HCT116 (cell line): ENCODE measurements around the gene ALDH16A1. TPM values are rescaled to one million over a fixed set of nuclear protein-coding genes. Genes with fewer than 3 reads are reported as not detected.

ENCODE experiments used
- ATAC-seq: fragments of 200-7000 bp; cut with Tn5 transposase; 2 replicates; pipeline ENCODE4 v1.9.1; 2020; ENCODE audit warnings: mild to moderate bottlenecking, moderate library complexity
- BruUV-seq: library from RNA; stranded (reverse); fragments of 400-500 nt; replicated peaks from 2 replicates; lab custom pipeline; 2021; lab: Mats Ljungman, UMichigan
- CTCF ChIA-PET: fragments of 300-600 bp; sonication (Branson Sonifier 250); formaldehyde crosslinking; loops from one replicate; lab custom pipeline; 2021; ENCODE audit warnings: antibody characterized with exemption; lab: Charles Lee
- POLR2A ChIA-PET: fragments of 300-600, 350-600 bp; sonication (Branson Sonifier 250); formaldehyde crosslinking; loops from one replicate; lab custom pipeline; 2021; ENCODE audit warnings: antibody characterized with exemption; lab: Charles Lee
- RAD21 ChIA-PET, 2 experiments: fragments of 300-600 bp; sonication (Branson Sonifier 250); formaldehyde crosslinking; loops; one replicate each; lab custom pipeline; 2023; ENCODE audit warnings: low total read pairs in 2 of 2; ENCODE audit not compliant: uncharacterized antibody in 2 of 2, unreplicated experiment in 2 of 2, low non-redundant PET in 1 of 2; lab: Charles Lee
- DNase-seq: peaks from one replicate; pipeline ENCODE4 v3.0.0-alpha.2; 2010; ENCODE audit warnings: low read depth, low spot score
- H2AFZ ChIP-seq: fragments of 200-600 bp; shearing (Covaris generic), sonication (generic); 2 replicates; pipeline ENCODE4 v1.6.1; 2017; ENCODE audit warnings: low read depth, mixed run types, mixed read lengths, antibody characterized with exemption, low read length; ENCODE audit not compliant: poor library complexity, severe bottlenecking
- H3K27ac ChIP-seq: 2 replicates; pipeline ENCODE4 v1.5.1; 2012; ENCODE audit warnings: low read depth, low read length
- H3K27me3 ChIP-seq: fragments of 200-600 bp; sonication (generic); 2 replicates; pipeline ENCODE4 v1.6.1; 2016; ENCODE audit warnings: mixed run types, low read length, mixed read lengths; ENCODE audit not compliant: insufficient read depth
- H3K36me3 ChIP-seq, 2 experiments: fragments of 200-500 bp in 1 of 2; fragments of 200-600 bp in 1 of 2; sonication (Bioruptor generic) in 1 of 2; sonication (generic) in 1 of 2; 2 replicates each; pipeline versions ENCODE4 v1.5.1 to v1.6.1; 2014 to 2016; ENCODE audit warnings: low read length in 2 of 2, inconsistent platforms in 1 of 2, mixed read lengths in 1 of 2, mixed run types in 1 of 2; ENCODE audit not compliant: insufficient read depth in 2 of 2, control insufficient read depth in 1 of 2
- H3K4me1 ChIP-seq, 2 experiments: fragments of 200-600 bp in 1 of 2; sonication (generic) in 1 of 2; 2 replicates each; pipeline versions ENCODE4 v1.5.1 to v1.6.1; 2012 to 2017; ENCODE audit warnings: low read length in 2 of 2, inconsistent platforms in 1 of 2, mild to moderate bottlenecking in 1 of 2, mixed read lengths in 1 of 2, mixed run types in 1 of 2, moderate library complexity in 1 of 2; ENCODE audit not compliant: insufficient read depth in 2 of 2, control insufficient read depth in 1 of 2
- H3K4me2 ChIP-seq: fragments of 200-600 bp; sonication (generic); 2 replicates; pipeline ENCODE4 v1.6.1; 2017; ENCODE audit warnings: mixed run types, low read length, mixed read lengths
- H3K4me3 ChIP-seq, 2 experiments: fragments of 200-600 bp in 1 of 2; sonication (generic) in 1 of 2; replicated peaks in 1 of 2; 2 replicates each; pipeline ENCODE4 v1.5.1; 2011 to 2016; ENCODE audit warnings: low read length in 2 of 2, control low read depth in 1 of 2, low read depth in 1 of 2, mild to moderate bottlenecking in 1 of 2, mixed read lengths in 1 of 2, mixed run types in 1 of 2
- H3K79me2 ChIP-seq: fragments of 200-600 bp; sonication (generic); 2 replicates; pipeline ENCODE4 v1.6.1; 2017; ENCODE audit warnings: mild to moderate bottlenecking, mixed run types, low read length, moderate library complexity, mixed read lengths; ENCODE audit not compliant: insufficient read depth
- H3K9ac ChIP-seq: fragments of 200-600 bp; sonication (generic); 2 replicates; pipeline ENCODE4 v1.6.1; 2016; ENCODE audit warnings: low read length, mixed read lengths
- H3K9me2 ChIP-seq: fragments of 200-600 bp; sonication (generic), shearing (Covaris generic); 2 replicates; pipeline ENCODE4 v1.6.1; 2017; ENCODE audit warnings: mixed run types, mild to moderate bottlenecking, moderate library complexity; ENCODE audit not compliant: insufficient read depth
- H3K9me3 ChIP-seq, 2 experiments: fragments of 200-500 bp in 1 of 2; fragments of 200-600 bp in 1 of 2; sonication (Bioruptor generic) in 1 of 2; sonication (generic) in 1 of 2; 2 replicates each; pipeline ENCODE4 v1.6.1; 2014 to 2017; ENCODE audit warnings: low read length in 2 of 2, mixed read lengths in 2 of 2, inconsistent platforms in 1 of 2, low read depth in 1 of 2, mild to moderate bottlenecking in 1 of 2, mixed run types in 1 of 2, moderate library complexity in 1 of 2; ENCODE audit not compliant: control insufficient read depth in 1 of 2, insufficient read depth in 1 of 2
- H4K20me1 ChIP-seq: fragments of 200-600 bp; sonication (generic), shearing (Covaris generic); 2 replicates; pipeline ENCODE4 v1.6.1; 2017; ENCODE audit warnings: mixed run types, mild to moderate bottlenecking, moderate library complexity; ENCODE audit not compliant: insufficient read depth
- ATF3 ChIP-seq: IDR thresholded peaks from 2 replicates; pipeline ENCODE4 v1.6.1; 2012
- CBX3 ChIP-seq: IDR thresholded peaks from 2 replicates; pipeline ENCODE4 v1.6.1; 2012; ENCODE audit warnings: low read depth
- CEBPB ChIP-seq: IDR thresholded peaks from 2 replicates; pipeline ENCODE4 v1.6.1; 2012; ENCODE audit warnings: low read depth
- MAX ChIP-seq: IDR thresholded peaks from 2 replicates; pipeline ENCODE4 v1.6.1; 2012
- POLR2A ChIP-seq: IDR thresholded peaks from 2 replicates; pipeline ENCODE4 v1.7.0; 2011; ENCODE audit warnings: borderline replicate concordance; ENCODE audit not compliant: insufficient read depth, insufficient read length; ENCODE audit errors: extremely low read depth
- YY1 ChIP-seq: IDR thresholded peaks from 2 replicates; pipeline ENCODE4 v1.6.1; 2011; ENCODE audit warnings: low read length, low read depth, moderate library complexity, mild to moderate bottlenecking; ENCODE audit not compliant: insufficient replicate concordance; ENCODE audit errors: extremely low read depth
- ZBTB33 ChIP-seq: IDR thresholded peaks from 2 replicates; pipeline ENCODE4 v1.6.1; 2011; ENCODE audit warnings: mild to moderate bottlenecking, low read length, moderate library complexity; ENCODE audit not compliant: insufficient replicate concordance; ENCODE audit errors: extremely low read depth
- ZNF274 ChIP-seq: fragments of 200-500 bp; sonication (Bioruptor generic); IDR thresholded peaks from 2 replicates; pipeline ENCODE4 v1.6.1; 2014; ENCODE audit warnings: mild to moderate bottlenecking, low read depth, low read length, inconsistent platforms
- intact Hi-C: fragments of 100-400 bp; cut with micrococcal nuclease; formaldehyde crosslinking; loops from 2 replicates; pipeline ENCODE4 v1.10.0; 2022
- total RNA-seq: library from RNA; stranded (reverse); gene quantifications from one replicate; pipeline ENCODE4 v1.2.1, GENCODE V29; 2021; ENCODE audit not compliant: unreplicated experiment

Gene ALDH16A1
- total RNA-seq, 1 experiment from 2014 or later, result 22.8 TPM

GRCh38 chr19:49465371-49465770 lies 12.3 kb downstream of the ALDH16A1 start (continued):
- TF ChIP-seq ZBTB33 (no peak), YY1 (no peak)
- TF ChIP-seq, all 23 proteins: peak for 0

GRCh38 chr19:49468199-49468598 lies 15.2 kb downstream of the ALDH16A1 start:
- ATAC-seq (no peak), DNase-seq (no peak)
- H4K20me1 ChIP-seq, result no peaks in the 10 kb centered on the region
- no peaks in the 10 kb centered on the region for H3K9me2 ChIP-seq
- no peak overlapping the region for H3K4me3 ChIP-seq
- TF ChIP-seq CBX3, result no peak
- TF ChIP-seq CEBPB, result no peak
- TF ChIP-seq ZNF274, result no peak
- no peak for TF ChIP-seq ZBTB33
- no peak for TF ChIP-seq ATF3
- no peak for TF ChIP-seq MAX
- no peak for TF ChIP-seq POLR2A
- BruUV-seq, result no TSS peak
- H3K4me2 ChIP-seq, result no peak overlapping the region
- H3K27ac ChIP-seq, result no peak overlapping the region; the same call in 1 of the 2 replicates
- no peaks in the 10 kb centered on the region; a peak in 1 of 4 replicates for H3K36me3 ChIP-seq
- H3K9ac ChIP-seq, result no peak overlapping the region
- ChIA-PET RAD21 (no interaction called here), CTCF (no interaction called here), POLR2A (no interaction called here)
- no peaks in the 10 kb centered on the region for H3K9me3 ChIP-seq
- H3K27me3 ChIP-seq, result no peaks in the 10 kb centered on the region
- H3K4me1 ChIP-seq, result peaks cover 24 to 32% of the 10 kb centered on the region in 2 experiments
- no peak overlapping the region for H2AFZ ChIP-seq
- H3K79me2 ChIP-seq, result no peaks in the 10 kb centered on the region
- intact Hi-C loops, result no loop called here
